GM21390 (cell line): ENCODE results near the gene ATP2A1.
"Not testable (repeated sequence)": the region's sequence is repeated elsewhere in the genome, so short reads cannot be mapped to it uniquely, and the experiment has no call there.

Source experiments
- ATAC-seq: cut with Tn5 transposase; IDR thresholded peaks from one replicate; pipeline ENCODE4 v1.9.1; 2021; ENCODE audit not compliant: unreplicated experiment

The ATP2A1 gene

DNA sequence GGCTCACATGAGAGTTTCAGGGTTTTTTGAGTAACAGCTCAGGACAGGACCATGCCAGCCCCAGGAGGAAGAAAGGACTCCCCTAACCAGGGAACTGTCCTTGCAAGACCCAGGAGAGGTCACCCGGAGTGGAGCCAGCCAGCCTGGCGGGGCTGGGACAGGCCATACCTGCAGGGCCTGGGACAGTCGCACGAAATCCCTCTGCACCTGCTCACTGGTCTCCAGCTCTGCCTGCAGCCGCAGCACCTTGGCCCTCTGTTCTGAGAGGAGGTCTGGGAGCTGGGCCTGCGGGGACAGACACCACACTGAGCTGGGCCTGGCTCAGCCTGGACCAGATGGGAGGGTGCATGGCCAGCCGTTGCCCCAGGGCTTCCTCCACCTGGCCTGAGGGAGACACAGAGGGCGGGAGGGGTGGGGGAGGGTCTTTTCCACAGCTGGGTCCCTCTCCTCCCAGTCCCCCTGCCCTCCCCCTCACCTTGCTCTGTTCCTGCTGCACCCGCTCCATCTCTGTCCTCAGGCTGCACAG, 27.0 kb downstream of the ATP2A1 start:
- ATAC-seq, result no peak

- ATAC-seq, result no peak
These were observed 27.6 kb downstream of the ATP2A1 start for GRCh38 chr16:28905800-28906372.

GRCh38 chr16:28910086-28911031, 32.1 kb downstream of the ATP2A1 start:
- no peak for ATAC-seq

DNA sequence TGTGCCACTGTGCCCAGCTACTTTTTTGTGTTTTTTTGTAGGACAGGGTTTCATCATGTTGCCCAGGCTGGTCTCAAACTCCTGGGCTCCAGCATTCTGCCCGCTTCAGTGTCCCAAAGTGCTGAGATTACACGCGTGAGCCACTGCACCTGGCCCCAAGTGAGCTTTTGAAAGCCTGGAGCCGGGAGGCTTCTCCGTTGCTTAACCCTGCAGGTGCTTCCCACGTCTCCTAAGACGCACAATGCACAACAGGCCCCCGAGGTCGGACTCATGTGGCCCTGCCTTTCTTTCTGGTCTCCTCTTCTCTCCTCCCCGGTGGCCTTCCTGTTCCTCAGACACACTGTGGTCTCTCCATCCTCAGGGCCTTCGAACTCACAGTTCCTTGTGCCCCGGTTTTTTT, 34.3 kb downstream of the ATP2A1 start:
- ATAC-seq, result no peak

- ATAC-seq, result no peak
These were observed 35.8 kb downstream of the ATP2A1 start for GRCh38 chr16:28913946-28914724.

DNA sequence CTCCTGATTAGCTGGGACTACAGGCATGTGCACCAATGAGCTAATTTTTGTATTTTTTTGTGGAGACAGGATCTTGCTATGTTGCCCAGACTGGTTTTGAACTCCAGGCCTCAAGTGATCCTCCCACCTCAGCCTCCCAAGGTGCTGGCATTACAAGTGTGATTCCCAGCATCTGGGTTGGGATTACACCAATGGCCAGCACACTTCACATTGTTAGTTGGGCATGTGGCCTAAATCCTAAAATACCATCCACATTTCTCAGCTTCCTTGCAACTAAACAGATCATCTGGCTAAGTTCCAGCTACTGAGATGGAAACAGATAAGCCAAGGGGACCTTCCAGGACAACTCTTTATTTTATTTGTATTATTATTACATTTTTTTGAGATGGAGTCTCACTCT, 36.9 kb downstream of the ATP2A1 start:
- no peak for ATAC-seq

GRCh38 chr16:28917095-28917494, 38.8 kb downstream of the ATP2A1 start:
- no peak for ATAC-seq

DNA sequence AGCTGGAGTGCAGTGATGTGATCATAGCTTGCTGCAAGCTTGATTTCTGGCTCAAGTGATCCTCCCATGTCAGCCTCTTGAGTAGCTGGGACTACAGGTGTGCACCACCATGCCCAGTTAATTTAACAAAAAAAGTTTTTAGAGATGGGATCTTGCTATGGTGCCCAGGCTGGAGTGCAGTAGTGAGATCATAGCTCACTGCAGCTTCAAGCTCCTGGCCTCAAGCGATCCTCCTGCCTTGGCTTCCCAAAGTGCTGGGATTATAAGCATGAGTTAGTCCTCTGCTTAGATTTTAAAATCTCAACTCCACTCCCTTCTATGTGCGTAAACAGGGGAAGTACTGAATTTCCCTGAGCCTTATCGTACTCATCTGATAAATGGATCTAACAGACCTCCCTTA, 40.4 kb downstream of the ATP2A1 start:
- ATAC-seq, result no peak

- ATAC-seq, result no peak
These were observed 44.9 kb downstream of the ATP2A1 start for GRCh38 chr16:28923231-28923587.

- peak; percentile 47 for ATAC-seq
These were observed 45.5 kb downstream of the ATP2A1 start for GRCh38 chr16:28923652-28924398.

DNA sequence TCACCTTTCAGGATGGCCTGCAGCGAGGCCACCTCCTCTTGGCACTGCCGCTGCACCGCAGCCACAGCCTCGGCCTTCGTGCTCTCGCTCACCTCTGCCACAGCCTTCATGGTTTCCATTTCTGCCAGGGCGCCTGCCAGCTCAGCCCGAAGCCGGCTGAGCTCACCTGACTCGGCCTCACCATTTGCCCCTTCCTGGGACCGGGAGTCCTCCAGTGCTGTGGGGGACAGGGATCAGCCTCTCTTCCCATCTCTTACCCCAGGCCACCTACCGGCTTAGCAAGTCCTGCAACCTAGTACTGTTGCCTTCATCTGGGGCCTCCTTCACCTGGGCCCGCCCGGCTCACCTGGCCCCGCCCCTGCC, 46.1 kb downstream of the ATP2A1 start:
- ATAC-seq, result no peak

DNA sequence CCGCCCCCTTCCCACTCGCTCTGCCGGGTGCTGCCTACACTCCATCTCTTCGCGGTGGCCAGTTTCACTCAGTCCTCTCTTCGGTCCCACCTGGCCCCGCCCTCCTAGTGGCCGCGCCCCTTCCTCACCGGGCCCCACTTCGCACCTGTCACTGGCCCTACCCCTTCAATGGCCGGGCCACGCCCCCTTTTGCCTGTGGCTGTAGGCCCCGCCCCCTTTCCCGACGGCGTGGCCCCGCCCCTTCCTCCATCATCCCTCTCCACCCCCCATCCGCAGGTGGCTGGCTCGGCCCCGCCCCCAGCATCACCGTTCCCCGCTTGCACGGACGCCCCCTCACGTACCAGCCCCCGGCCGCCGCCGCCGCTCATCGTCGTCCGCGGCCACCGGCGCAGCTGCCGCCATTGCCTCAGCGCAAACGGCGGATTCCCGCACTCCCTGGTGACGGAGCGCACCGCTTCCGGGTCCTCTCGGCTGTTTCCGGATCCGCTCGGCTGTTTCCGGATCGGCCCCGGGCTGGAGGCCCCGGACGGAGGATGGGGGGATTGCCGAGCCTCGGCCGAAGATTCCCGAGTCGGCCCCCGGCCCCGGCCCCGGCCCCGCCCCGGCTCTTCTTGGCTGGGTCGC, 46.6 kb downstream of the ATP2A1 start, which contains the start of gene RABEP2:
RABEP2 (minus strand) TSS at position 477 of the 624 bp plus-strand sequence; CDS start at position 402, 75 bp downstream.
- ATAC-seq, result peak; percentile 52

DNA sequence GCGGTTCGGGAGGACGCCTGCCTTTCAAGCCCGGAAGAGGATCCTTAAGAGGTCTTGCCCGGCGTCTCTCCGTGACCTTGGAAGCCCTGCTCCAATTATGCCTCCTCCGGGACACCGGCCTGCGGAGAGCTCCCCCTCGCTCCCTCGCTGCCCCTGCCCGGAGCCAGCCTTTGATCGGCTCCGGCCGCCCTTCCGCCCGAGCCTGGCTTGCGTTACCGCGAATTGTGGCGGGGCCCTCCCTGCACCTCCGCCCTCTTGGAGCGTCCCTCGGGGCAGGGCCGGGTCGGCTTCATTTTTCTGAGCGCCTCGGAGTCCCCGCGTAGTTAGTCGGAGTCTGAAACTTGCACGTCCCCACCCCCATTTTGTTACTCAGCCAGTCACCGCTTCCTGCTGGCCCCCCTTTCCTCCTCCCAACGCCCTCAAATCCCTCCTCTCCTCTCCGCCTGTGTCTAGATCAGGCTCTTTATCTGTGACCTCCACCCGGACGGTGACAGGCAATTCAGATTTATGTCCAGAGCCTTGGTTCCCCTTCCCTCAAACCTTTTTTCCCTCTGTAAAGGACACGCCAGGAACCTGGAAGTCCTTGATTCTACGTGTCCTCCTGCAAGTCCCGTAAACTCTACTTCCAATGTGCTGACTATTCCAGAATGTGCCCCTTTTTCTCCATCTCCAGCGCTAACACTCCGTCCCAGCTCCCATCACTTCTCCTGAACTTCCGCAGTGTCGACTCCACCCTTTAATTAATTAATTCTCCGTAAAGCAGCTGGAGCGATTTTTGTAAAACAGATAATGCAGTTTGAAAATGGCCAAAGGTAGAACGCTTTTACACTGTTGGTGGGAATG, 47.3 kb downstream of the ATP2A1 start:
- ATAC-seq, result peak; percentile 29

GRCh38 chr16:28926284-28926683, 48.0 kb downstream of the ATP2A1 start:
- not testable (repeated sequence) for ATAC-seq

GRCh38 chr16:28927815-28928214, 49.5 kb downstream of the ATP2A1 start:
- ATAC-seq, result no peak

DNA sequence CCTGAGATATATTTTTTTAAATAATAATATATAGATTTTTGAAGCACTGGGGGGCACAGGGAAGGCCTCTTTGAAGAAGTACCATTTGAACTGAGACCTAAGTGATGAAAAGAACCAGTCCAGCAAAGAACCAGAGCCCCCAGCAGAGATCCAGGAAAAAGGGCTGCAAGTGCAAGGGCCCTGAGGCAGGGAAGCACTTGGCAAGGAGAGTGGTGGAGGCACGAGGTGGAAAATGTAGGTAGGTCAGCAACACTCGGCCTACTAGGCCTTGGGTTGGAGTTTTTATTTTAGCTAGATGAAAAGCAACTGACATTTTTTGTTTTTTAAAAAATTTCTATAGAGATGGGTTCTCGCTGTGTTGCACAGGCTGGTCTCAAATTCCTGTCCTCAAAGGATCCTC, 51.9 kb downstream of the ATP2A1 start:
- no peak for ATAC-seq

GRCh38 chr16:28930652-28931051, 52.4 kb downstream of the ATP2A1 start:
- ATAC-seq, result peak; percentile 51

GRCh38 chr16:28931801-28932225, 53.5 kb downstream of the ATP2A1 start, which contains the start of gene CD19:
TSS of gene CD19 (plus strand) at chr16:28931971. CDS start at chr16:28932001, 30 bp downstream.
- no peak for ATAC-seq
